Stimulated activated CD4-positive, alpha-beta T cell treated with anti-CD3 and anti-CD28 coated beads, TNF-alpha, amount 100 ng/mL, for 48 hours (primary cell): ENCODE measurements around the gene SLC35C1.

Experiments used
- DNase-seq, 3 donors: peaks; one replicate each; pipeline ENCODE4 v3.0.0-alpha.2; 2020; ENCODE audit warnings: low read depth in 3 of 3

Gene SLC35C1

DNA sequence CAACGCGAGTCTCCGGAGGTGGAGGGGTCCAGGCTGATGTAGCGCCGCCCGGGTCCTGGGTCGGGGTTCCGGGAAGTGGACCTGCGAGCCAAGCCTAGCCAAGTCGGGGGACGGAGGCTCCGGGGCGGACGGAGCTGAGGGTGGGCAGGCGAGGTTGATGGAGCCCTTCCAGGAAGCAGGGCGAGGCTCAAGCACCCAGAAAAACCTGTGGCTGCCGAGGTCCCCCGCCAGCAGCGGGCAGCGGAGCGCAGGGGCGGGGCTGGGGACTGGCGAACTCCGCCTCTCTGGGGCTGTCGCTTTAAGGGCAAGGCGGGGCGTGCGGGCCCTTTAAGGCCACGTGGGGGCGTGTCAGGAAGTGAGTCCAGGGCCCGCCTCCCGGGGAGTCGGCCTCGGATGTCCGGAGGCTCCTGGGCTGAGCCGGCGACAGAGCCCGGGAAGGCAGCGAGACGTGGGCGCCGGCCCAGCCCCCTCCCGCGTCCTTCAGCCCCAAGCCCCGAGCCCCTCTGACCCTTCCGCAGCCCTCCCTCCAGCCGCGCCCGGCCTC lies at the start of gene SLC35C1:
TSS of gene SLC35C1 (plus strand) at position 389 of the 544 bp plus-strand sequence. CDS start 653 bp downstream, outside the sequence.
- DNase-seq = peak; percentile 92 to 97 (median 96)

DNA sequence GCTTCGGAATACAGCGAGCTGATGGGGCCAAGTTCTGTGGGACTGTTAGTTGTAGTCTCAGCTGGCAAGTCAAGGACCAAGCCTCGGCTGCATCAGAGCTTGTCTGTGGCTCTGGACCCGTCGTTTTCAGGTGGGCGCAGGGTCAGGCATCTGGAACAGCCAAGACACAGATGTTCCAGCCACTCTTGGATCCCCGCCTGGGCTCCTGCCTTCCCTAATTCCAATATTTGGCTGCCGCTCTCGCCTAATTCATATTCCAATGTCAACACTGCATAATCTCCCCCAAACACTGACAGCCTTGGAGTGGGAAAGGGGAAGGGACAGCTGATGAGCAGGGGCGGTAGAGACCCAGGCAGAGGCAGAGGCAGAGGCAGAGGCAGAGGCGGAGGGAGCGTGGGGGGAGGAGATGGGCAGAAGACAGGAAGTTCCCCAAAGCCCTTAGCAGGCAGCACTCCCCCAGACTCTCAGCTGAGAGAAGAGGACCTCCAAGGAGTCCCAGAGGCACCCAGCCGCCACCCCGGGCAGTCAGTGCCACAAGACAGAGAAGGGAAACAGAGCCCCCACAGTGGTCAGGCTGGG lies 49.6 kb upstream of the SLC35C1 start:
- no peak for DNase-seq

DNA sequence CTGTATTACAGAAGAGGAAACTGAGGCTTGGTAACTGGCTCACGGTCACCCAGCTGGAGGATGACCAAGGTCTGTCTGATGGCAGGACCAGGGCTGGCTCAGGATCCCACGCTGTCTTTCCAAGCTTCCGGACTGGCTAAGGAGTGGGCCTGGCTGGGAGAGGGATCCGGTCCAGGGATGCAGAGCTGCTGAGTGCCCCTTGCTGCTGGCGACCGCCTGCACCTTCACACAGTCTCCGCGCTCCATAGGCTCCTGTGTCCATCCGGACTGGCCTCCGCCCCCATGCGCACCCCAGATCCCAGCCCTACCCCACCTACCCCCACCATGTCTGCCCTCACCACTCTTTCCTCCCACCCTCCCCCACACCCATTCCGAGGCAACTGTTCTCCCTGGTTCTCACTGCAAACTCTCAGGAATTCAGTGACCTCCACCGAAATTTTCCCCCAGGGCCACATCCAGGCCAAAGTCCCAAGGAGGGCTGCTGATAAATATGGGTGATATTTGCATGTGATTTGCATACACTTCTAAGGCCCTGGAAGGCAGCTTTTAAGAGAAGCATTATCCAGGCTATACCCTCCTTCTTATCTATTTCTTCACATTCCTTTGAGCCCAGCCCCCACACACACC lies 48.5 kb upstream of the SLC35C1 start:
- DNase-seq = no peak

DNA sequence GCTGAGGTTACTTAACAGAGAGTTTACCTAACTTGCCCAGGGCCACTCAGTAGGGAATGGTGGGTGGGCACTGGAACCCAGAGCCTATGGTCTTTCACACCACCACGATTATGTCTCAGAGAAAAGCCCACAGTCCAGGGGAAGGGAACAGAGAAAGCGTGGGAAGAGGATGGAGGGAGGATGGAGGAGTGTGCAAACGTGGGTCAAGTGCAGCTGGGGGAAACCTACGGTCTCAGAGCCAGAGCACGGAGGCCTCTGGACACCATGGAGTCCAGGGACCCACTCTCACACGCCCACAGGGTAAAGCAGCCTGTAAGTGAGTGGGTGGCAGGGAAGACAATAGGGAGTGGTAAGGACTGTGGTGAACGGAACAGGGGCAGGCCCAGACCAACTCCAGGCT lies 47.3 kb upstream of the SLC35C1 start:
- DNase-seq = no peak

DNA sequence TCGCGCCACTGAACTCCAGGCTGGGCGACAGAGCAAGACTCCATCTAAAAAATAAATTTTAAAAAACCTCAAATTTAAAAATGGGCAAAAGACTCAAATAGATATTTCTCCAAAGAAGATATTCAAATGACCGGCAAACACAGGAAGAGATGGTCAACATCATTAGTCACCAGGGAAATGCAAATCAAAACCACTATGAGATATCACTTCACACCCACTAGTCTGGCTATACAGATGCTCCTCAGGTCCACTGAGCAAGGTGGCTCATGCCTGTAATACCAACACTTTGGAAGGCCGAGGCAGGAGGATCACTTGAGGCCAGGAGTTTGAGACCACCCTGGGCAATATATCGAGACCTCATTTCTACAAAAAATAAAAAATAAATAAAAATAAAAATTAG lies 43.3 kb upstream of the SLC35C1 start:
- DNase-seq = no peak

DNA sequence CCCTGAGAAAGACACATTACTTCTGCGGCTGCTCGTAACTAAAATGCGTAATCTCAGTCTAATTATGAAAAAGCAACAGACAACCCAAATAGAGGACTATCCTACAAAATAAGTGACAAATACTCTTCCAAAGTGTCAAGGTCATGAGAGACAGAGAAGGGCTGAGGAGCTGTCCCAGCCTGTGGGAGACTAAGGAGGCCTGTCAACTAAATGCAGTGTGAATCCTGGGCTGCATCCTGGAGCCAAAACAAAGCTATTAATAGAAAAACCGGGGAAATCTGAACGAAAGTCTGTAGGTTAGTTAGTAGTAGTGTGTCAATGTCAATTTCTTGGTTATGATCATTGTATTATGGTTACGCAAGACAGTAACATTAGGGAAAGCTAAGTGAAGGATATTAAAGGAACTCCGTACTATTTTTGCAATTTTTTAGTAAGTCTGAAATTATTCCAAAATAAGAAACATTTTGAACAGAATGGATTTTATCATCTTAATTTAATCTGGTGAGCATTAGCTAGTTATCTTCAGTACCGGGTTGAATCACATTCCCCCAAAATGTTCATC lies 39.8 kb upstream of the SLC35C1 start:
- DNase-seq = no peak

DNA sequence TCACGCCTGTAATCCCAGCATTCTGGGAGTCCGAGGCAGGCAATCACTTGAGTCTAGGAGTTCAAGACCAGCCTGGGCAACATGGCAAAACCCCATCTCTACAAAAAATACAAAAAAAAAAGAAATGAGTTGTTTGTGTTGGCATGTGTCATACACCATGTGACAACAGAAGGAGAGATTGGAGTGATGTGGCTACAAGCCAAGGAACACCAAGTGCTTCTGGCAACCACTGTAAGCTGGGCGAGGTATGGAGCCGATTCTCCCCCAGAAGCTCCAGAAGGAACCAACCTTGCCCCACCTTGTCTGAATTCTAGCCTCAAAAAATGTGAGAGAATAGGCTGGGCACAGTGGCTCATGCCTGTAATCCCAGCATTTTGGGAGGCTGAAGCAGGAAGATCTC lies 39.1 kb upstream of the SLC35C1 start:
- DNase-seq = no peak

DNA sequence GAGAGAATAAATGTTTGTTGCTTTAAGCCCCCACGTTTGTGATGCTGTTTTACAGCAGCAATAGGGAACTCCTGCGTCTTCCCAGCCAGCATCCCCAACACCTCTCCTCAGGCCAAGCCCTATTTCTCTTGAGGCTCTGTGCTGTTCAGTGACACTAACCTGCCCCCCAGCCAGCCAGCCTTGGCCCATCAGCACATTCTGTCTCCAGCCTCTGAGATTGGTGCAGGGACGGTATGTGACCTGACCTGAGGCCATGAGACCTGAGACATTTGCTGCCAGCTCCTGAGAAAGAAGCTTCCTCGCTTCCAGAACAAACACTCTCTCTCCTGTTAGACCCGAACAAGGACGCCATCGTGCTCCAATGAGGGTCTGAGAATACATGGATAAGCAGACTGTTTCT lies 38.5 kb upstream of the SLC35C1 start:
- no peak for DNase-seq

DNA sequence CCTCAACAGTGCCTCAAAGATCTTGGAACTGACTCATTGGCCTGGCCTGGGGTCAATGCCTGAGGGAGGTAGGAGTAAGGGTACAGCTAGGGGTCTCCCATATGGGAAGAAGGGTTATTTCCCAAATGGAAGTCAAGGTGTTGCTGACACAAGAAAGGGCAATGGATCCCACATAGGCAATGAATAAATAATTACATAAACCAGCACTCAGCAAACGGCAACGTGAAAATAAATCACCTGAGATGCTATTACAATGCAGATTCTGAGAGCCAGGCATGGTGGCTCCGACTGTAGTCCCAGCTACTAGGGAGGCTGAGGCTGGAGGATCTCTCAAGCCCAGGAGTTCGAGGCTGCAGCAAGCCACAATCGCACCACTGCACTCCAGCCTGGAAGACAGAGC lies 36.5 kb upstream of the SLC35C1 start:
- no peak for DNase-seq

DNA sequence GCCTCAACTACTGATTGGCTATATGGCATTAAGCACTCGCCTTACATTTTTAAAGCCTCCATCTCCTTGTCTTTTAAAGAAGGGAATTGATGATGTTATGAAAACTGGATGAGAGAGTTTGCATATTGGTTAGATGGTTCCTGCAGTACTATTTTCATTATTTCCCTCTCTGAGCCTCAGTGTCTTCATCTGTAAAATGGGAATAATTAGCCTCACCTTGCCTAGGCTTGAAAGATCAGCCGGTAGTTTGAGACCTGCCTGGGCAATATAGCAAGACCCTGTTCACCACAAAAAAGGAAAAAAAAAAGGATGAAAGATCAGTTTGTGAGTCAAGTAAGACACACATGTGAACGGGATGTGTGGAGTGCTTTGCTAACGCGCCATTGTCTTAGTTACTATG lies 35.0 kb upstream of the SLC35C1 start:
- DNase-seq = no peak

DNA sequence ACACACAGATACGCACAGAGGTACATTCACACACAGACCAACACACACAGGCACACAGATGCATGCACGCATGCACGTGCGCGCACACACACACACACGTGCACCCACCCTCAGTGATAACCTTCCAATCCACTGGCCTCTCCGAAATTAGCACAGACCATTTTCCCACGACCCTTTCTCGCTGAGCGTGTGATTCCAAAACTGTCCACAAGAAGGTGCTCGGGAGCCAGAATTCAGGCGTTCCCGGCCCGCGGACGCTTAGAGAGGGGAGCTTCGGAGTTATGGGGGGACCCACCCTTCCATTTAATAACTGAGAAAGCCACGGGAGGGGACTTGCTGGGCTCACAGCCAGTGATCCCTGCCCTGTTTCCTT lies 33.8 kb upstream of the SLC35C1 start:
- peak; percentile 41 to 67 (median 52) for DNase-seq

DNA sequence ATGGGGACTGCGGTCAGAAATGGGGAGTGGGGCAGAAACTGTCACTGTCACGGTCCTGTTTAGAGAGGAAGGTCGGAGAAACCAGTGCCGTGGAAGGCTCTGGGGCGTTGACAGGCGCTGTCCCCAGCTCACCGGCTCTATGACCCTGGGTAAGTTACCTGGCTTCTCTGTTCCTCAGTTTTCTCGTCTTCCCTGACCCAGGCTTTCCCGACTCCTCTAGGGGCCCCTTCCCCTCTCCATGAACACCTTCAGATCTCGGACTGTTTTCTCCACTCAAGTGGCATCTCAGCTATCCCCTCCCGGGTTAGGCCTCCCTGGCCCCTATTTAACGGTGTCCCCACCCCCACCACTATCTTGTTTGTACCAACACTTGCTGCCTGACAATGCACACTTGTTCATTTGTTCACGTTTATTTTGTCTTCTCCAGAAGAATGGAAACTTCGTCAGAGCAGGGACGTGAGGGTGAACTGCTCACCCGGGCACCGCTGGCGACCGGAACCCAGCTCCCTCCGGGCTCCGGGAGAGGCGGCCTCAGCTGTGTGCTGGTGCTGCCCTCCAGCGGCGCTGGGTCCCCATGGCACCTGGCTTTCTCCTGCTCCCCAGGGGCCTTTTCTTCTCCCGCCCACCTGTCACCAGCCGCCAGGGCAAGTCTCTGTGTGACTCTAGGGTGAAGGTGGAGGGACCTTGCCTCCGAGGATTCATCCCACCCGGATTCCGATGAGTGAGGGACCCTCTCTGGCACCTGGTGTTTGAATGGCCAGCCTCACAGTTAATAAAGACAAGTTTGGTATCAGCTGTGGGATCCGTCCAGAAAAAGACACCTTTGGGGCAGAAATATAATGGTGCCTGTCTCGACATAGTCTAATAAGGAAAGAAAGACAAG lies 33.1 kb upstream of the SLC35C1 start:
- DNase-seq = peak; percentile 77 to 86 (median 82)

DNA sequence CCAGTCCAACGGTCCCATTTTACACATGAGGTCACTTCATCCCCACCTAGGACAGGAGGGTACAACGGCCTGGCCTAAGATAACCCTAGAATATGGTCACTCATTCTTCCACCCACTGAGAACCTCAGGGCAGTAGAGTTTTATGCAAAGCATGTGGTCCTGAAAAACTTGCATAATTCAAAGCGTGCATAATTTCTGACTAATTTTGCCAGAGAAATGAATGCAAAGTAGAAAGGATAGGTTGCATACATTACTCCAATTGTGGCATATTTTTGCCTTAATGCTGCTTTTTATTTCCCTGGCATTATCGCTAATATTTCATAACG lies 32.5 kb upstream of the SLC35C1 start:
- no peak for DNase-seq

DNA sequence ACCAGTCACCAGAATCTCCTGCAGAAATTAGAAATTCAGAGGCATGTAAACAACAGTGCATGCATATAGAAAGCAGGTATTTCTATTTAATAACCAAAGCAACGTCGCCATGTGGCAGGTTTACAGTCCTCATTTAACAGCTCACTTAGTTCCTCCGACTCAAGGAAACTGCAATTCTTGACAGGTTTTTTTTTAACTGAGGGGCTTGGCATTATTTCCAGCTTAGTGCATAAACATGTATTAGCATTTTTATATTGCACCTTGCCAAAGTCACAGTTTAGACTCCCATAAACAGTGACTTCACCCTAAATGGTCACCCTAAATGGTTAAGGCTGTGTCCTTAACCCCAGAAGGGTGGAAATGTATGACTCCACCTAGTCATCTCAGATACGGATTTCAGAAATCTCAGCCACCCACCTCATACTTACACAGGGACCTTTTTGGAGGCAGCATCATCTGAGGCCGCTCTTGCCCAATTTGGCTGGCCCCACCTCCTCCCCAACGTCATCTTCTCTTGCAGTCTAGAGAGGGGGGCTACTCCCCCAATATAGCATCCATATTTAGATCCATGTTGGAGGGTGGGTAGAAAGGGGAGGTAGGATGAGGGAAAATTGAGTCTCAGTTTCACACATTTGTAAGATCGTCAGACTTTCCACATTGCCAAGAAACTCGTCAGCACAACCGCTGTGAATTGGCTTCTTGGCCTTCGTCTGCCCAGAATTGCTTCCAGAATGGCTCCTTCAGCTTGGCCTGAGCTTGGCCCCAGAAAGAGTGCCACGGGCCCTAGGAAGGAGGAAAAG lies 31.8 kb upstream of the SLC35C1 start:
- no peak for DNase-seq

DNA sequence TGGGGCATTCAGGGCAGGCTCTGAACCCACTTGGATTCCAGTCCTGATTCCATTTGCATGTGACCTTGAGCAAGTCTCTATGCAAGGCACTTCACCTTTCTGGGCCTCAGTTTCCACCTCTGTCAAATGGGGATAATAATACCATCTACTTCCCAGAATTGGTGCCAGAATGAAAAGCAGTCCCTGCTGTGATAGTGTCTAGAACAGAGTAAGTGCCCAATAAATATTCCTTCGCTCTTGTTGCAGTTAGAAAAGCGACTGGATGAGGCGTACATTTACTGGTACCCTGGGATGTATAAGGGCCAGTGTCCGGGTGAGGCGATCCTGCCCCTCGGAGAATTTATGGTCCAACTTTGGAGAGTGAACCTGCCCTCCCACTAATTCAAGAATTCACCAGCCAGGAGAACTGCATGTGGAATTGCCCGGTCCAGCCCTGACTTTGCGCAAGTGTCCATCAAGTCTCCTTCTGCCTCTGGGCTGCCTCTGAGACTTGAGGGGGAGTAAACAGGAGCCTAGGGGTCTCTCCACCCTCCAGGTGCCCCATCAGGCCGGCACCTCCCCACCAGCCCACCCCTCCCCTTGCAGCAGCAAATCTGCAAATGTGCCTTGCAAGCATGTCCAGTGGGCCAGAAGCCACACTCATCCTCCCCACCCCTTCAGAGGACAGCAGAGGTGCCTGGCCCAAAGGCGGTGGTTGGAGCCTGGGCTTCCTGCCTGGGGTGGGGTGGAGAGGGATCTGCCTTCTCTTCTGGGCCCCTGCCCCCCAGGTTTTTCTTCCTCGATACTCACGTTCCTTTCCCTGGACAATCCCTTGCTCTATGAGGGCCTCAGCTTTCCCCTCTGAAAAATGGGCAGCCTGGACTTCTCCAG lies 30.9 kb upstream of the SLC35C1 start:
- DNase-seq = no peak

DNA sequence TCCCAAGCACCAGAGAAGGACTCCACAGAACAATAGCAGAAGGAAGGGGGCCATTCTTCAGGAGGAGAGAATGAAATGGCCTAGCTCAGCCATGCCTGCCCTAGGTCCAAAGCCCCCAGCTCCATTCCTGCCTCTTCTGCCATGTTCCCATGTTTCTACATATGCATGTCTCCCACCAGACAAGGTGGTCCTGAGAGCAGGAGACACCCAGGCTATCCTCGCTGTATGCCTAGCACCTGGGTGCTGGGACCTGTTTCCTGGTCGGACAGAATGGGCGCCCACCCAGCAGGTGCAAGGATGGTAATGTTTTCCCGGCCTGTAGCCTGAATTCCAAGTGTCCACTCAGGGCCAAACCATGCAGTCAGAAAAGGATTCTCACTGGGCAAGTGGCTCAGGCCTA lies 30.2 kb upstream of the SLC35C1 start:
- DNase-seq = no peak

DNA sequence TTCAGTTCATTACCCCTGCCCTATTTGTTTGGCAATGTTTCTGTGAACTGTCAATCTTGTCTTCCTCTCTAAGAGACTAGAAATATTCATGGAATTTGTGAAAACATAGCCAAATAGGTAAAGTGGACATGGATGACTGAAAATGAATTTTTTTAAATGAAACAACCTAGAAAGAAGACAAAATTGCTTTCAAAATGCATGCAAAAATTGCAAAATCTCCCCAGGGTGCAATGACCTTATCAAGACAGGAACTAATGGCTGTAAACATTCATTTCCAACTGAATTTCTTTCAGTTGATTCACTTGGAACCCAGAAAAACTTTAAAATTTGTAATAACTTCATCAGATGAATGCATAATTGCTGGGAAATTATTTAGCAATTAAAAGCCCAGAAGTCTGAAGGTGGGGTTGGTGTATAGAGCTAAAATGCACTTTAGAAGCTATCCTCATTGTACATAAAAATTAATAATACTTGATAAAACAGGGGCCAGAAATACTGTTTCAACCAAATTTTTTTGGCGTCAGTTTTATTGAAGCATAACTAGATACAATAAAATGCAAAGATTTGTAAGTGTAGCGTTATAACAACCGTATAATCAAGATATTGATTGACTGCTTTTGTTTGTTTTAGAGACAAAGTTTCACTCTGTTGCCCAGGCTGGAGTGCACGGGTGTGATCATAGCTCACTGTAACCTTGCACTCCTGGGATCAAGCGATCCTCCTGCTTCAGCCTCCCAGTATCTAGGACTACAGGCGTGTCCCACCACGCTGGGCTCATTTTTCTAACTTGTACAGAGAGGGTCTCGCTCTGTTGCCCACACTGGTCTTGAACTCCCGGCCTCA lies 27.6 kb upstream of the SLC35C1 start:
- no peak for DNase-seq

DNA sequence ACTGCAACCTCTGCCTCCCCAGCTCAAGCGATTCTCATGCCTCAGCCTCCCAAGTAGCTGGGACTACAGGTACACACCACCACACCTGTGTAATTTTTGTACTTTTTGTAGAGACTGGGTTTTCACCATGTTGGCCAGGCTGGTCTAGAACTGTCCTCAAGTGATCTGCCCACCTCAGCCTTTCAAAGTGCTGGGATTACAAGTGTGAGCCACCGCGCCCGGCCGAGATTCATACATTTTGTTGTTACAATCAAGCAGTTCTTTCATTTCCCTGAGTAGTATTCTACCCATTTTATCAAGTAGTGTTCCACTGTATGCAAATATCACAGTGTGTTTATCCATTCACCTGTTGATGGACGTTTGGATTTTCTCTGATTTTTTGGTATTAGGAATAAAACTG lies 26.6 kb upstream of the SLC35C1 start:
- DNase-seq = no peak

DNA sequence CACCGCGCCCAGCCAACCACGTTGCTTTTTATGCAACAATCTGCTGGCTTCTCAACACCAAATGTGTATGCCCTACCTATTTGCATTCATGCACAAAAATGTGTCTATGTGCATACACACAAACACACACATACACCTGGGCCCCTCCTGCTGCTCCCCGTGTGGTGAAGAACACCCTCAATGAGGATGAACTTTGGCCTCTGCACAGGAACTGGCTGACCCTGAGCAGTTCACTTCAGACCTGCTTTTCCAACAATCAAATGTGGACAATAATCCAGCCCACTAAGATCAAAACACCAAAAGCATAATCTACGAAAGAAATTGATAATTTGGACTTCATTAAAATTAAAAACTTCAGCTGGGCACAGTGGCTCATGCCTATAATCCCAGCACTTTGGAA lies 25.3 kb upstream of the SLC35C1 start:
- no peak for DNase-seq

DNA sequence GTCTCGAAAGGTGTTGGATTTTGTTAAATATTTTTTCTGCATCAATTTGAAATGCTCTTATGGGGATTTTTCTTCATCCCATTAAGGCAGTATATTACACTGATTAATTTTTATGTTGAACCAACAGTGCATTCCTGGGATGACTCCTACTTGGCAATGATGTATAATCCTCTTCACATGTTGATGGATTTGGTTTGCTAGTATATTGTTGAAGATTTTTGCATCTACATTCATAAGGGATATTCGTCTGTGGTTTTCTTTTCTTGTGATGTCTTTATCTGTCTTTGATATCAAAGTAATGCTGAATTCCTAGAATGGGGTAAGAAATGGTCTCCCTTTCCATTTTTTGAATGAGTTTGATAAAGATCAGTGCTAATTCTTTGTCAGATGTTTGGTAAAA lies 18.7 kb upstream of the SLC35C1 start:
- DNase-seq = no peak
